MM.1S (cell line): ENCODE results near the gene ZDHHC8.

ENCODE experiments used
- DNase-seq: peaks from one replicate; pipeline ENCODE4 v3.0.0-alpha.2; 2015
- H2AFZ ChIP-seq: fragments of 300-600 bp; sonication (generic); 2 replicates; pipeline ENCODE4 v1.6.0; 2016; ENCODE audit warnings: antibody characterized with exemption, low read length
- H3F3A ChIP-seq: fragments of 300-600 bp; sonication (generic); 2 replicates; pipeline ENCODE4 v1.6.1; 2016; ENCODE audit warnings: mild to moderate bottlenecking, antibody characterized with exemption, low read length, moderate library complexity, mixed read lengths; ENCODE audit not compliant: insufficient read depth
- H3K27ac ChIP-seq: fragments of 300-600 bp; sonication (generic); 2 replicates; pipeline ENCODE4 v1.5.1; 2016; ENCODE audit warnings: mild to moderate bottlenecking, low read length
- H3K27me3 ChIP-seq: fragments of 300-600 bp; sonication (generic); replicated peaks from 2 replicates; pipeline ENCODE4 v1.6.0; 2016; ENCODE audit warnings: low read length; ENCODE audit not compliant: insufficient read depth
- H3K36me3 ChIP-seq: fragments of 300-600 bp; sonication (generic); replicated peaks from 2 replicates; pipeline ENCODE4 v1.6.1; 2016; ENCODE audit warnings: mild to moderate bottlenecking, low read length, mixed read lengths; ENCODE audit not compliant: insufficient read depth
- H3K4me1 ChIP-seq: fragments of 300-600 bp; sonication (generic); 2 replicates; pipeline ENCODE4 v1.6.1; 2016; ENCODE audit warnings: low read length, mixed read lengths
- H3K4me2 ChIP-seq: fragments of 300-600 bp; sonication (generic); 2 replicates; pipeline ENCODE4 v1.6.0; 2016; ENCODE audit warnings: low read depth, low read length
- H3K4me3 ChIP-seq: fragments of 300-600 bp; sonication (generic); 2 replicates; pipeline ENCODE4 v1.5.1; 2016; ENCODE audit warnings: low read length, mixed read lengths
- H3K79me2 ChIP-seq: fragments of 300-600 bp; sonication (generic); 2 replicates; pipeline ENCODE4 v1.6.1; 2016; ENCODE audit warnings: mixed run types, low read length, mixed read lengths
- H3K9ac ChIP-seq: fragments of 300-600 bp; sonication (generic); 2 replicates; pipeline ENCODE4 v1.6.1; 2016; ENCODE audit warnings: low read length, mixed read lengths
- H3K9me2 ChIP-seq: fragments of 300-600 bp; sonication (generic); replicated peaks from 2 replicates; pipeline ENCODE4 v1.6.1; 2016; ENCODE audit warnings: mild to moderate bottlenecking, low read length, mixed read lengths; ENCODE audit not compliant: insufficient read depth
- H3K9me3 ChIP-seq: fragments of 300-600 bp; sonication (generic); replicated peaks from 2 replicates; pipeline ENCODE4 v1.6.1; 2016; ENCODE audit warnings: mild to moderate bottlenecking, low read length, mixed read lengths; ENCODE audit not compliant: insufficient read depth
- H4K20me1 ChIP-seq: fragments of 300-600 bp; sonication (generic); 2 replicates; pipeline ENCODE4 v1.6.1; 2016; ENCODE audit warnings: mild to moderate bottlenecking, low read length, moderate library complexity, mixed read lengths; ENCODE audit not compliant: insufficient read depth
- EZH2 ChIP-seq: fragments of 300-600 bp; sonication (generic); optimal IDR thresholded peaks from 2 replicates; pipeline ENCODE3; 2017; ENCODE audit warnings: low read depth, mild to moderate bottlenecking, antibody characterized with exemption, low read length, mixed read lengths
- EZH2phosphoT487 ChIP-seq: fragments of 300-600 bp; sonication (generic); IDR thresholded peaks from 2 replicates; pipeline ENCODE4 v1.6.1; 2018; ENCODE audit warnings: antibody characterized with exemption, low read length
- TF ChIP-seq, protein P1 (sequence below): fragments of 300-600 bp; sonication (generic); IDR thresholded peaks from 2 replicates; pipeline ENCODE4 v1.5.1; 2016; ENCODE audit warnings: antibody characterized with exemption, low read length, mixed read lengths

Gene ZDHHC8

DNA sequence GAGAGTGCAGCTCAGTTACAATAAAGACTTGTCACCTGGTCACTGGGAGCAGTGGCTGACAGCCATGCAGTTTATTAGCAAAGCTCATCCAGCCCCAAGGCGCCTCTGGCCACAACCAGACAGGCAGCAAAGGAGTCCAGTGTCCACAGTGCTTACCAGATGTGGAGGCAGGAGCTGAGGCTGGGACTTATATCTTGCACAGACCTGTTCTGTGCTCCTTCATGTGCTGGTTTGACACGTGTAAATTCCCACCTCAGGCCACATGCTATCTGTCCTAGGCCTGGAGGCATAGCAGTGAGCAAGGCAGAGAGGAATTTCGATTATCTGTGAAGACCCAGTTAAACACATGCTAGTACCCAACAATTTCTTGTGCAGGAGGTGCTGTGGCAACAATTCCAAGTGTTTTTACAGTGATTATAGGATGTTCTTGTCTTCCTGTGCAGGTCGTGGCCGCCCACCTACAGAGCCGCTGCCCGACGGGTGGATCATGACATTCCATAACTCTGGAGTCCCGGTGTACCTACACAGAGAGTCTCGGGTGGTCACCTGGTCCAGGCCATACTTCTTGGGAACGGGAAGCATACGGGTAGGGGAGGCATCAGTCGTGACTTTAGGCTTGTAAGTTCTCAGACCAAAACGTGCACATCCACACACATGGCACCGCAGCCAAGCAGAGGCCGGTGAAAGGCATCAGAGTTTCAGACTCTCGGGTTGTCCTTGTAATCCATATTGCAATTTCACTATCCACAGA lies 42.2 kb upstream of the ZDHHC8 start:
- H3K4me2 ChIP-seq: no peak overlapping the region
- H3K9me2 ChIP-seq: no peaks in the 10 kb centered on the region
- H3K9me3 ChIP-seq: no peaks in the 10 kb centered on the region
- H3K4me1 ChIP-seq: no peaks in the 10 kb centered on the region
- DNase-seq: no peak
- peaks cover 23% of the 10 kb centered on the region for H3K36me3 ChIP-seq
- peaks cover 8% of the 10 kb centered on the region for H4K20me1 ChIP-seq
- H3K9ac ChIP-seq: no peak overlapping the region
- H3K27ac ChIP-seq: no peak overlapping the region
- no peak for TF ChIP-seq EZH2phosphoT487
- no peak for TF ChIP-seq EZH2
- H3K4me3 ChIP-seq: no peak overlapping the region
- H3K79me2 ChIP-seq: peaks cover 50% of the 10 kb centered on the region
- H2AFZ ChIP-seq: no peak overlapping the region
- H3K27me3 ChIP-seq: no peaks in the 10 kb centered on the region
- H3F3A ChIP-seq: no peaks in the 10 kb centered on the region

DNA sequence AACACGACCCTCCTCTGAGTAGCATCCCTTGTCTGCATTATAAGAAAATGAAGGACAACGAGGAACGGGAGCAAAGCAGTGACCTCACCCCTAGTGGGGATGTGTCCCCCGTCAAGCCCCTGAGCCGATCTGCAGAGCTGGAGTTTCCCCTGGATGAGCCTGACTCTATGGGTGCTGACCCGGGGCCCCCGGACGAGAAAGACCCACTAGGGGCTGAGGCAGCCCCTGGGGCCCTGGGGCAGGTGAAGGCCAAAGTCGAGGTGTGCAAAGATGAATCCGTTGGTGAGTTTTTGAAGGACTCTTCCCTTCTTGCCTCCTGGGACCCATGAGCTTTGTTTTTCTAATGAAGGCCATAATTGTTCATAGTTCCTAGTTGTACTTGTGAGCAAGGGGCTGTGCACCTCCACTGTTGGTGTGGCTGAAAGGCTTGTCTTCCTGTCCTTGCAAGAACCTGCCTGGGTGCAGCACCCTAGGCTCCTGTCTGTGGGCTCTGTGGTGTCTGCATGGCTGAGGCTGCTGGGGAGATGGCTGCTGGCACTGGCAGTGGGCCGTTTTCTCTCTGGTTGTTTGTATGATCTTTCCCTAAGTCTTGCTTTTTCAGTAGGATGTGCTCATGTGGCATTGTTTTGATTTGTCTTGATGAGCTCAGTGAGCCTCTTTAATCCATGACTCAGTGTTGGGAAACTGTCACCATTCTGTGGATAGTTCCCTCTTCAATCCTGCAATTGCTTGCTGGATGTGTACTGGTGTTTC lies 41.5 kb upstream of the ZDHHC8 start:
- DNase-seq: no peak
- no peaks in the 10 kb centered on the region for H3K27me3 ChIP-seq
- no peaks in the 10 kb centered on the region for H3K9me2 ChIP-seq
- H3F3A ChIP-seq: no peaks in the 10 kb centered on the region
- no peak for TF ChIP-seq EZH2phosphoT487
- no peak for TF ChIP-seq EZH2
- TF ChIP-seq, protein P1, sequence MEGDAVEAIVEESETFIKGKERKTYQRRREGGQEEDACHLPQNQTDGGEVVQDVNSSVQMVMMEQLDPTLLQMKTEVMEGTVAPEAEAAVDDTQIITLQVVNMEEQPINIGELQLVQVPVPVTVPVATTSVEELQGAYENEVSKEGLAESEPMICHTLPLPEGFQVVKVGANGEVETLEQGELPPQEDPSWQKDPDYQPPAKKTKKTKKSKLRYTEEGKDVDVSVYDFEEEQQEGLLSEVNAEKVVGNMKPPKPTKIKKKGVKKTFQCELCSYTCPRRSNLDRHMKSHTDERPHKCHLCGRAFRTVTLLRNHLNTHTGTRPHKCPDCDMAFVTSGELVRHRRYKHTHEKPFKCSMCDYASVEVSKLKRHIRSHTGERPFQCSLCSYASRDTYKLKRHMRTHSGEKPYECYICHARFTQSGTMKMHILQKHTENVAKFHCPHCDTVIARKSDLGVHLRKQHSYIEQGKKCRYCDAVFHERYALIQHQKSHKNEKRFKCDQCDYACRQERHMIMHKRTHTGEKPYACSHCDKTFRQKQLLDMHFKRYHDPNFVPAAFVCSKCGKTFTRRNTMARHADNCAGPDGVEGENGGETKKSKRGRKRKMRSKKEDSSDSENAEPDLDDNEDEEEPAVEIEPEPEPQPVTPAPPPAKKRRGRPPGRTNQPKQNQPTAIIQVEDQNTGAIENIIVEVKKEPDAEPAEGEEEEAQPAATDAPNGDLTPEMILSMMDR: no peak
- H3K9ac ChIP-seq: no peak overlapping the region
- no peaks in the 10 kb centered on the region for H3K9me3 ChIP-seq
- no peak overlapping the region for H2AFZ ChIP-seq
- no peak overlapping the region for H3K4me2 ChIP-seq
- peaks cover 42% of the 10 kb centered on the region for H3K79me2 ChIP-seq
- H3K27ac ChIP-seq: no peak overlapping the region
- peaks cover 25% of the 10 kb centered on the region for H3K36me3 ChIP-seq
- H4K20me1 ChIP-seq: peaks cover 5% of the 10 kb centered on the region
- H3K4me3 ChIP-seq: no peak overlapping the region
- no peaks in the 10 kb centered on the region for H3K4me1 ChIP-seq

DNA sequence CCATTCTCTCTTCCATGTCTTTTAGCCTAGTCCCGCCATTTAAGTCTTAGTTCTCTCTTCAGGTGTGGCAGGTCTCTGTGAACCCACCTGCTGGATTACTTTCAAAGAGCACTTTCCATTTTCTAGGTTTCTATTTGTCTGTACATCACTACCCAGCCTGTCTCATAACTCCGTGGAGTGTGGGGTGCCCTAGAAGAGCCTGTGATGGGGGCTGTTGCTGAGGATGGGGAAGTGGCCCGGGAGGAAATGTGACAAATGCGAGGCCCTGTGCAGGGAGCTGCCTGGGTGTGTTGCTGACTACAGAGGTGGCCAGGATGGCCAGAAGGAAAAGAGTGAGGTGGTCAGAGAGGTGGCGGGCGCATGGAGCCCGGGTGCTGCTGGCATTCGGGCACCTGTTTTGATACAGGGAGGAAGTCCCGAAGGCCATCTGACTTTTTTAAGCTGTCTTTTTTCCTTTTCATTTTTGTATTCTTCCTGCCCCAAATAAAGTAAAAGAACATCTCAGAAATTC lies 40.8 kb upstream of the ZDHHC8 start:
- no peaks in the 10 kb centered on the region for H3K9me2 ChIP-seq
- H3K9me3 ChIP-seq: no peaks in the 10 kb centered on the region
- H3F3A ChIP-seq: no peaks in the 10 kb centered on the region
- peaks cover 26% of the 10 kb centered on the region for H3K36me3 ChIP-seq
- H3K9ac ChIP-seq: no peak overlapping the region
- no peak for DNase-seq
- no peak overlapping the region for H3K4me3 ChIP-seq
- TF ChIP-seq EZH2: no peak
- no peak for TF ChIP-seq EZH2phosphoT487
- TF ChIP-seq, protein P1: no peak
- no peak overlapping the region for H3K4me2 ChIP-seq
- peaks cover under 1% of the 10 kb centered on the region; the same call in 1 of the 2 replicates for H4K20me1 ChIP-seq
- no peak overlapping the region for H2AFZ ChIP-seq
- H3K27ac ChIP-seq: no peak overlapping the region
- peaks cover 38% of the 10 kb centered on the region for H3K79me2 ChIP-seq
- no peaks in the 10 kb centered on the region for H3K27me3 ChIP-seq
- no peaks in the 10 kb centered on the region for H3K4me1 ChIP-seq
